Measurements from ENCODE around the gene MANSC4. TPM values are rescaled to one million over a fixed set of nuclear protein-coding genes. Genes with fewer than 3 reads are reported as not detected.

MANSC4 gene
- total RNA-seq, 4 donors from 2014 or later: not detected

DNA sequence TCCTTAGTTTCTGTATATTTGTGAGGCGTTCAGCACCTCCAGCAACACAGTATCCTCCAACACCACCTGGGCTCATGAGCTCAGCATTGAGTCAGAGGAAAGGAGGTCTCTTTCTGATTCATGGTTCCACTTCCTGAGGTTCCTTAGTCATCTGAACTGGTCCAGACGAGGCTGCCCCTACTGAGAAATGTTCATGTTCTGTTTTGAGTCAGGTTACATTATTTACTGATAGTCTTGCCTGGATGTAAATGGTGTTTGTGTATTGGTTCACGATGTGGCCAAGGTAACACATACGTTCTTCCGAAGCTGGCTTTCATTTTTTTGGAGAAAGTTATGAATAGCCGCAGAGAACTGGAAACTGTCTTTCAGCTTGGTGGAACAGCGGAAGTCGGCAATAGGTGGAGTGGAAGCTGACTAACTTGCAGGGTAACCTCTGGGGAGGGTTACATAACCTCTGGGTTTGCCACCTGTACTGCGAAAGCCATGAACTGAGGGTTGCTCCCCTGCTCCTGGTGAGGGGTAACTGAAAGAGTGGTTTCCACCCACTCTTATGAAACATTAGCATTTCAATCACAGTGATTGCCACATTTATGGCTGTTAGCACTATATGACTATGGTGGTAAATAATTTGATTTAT, 42.2 kb upstream of the MANSC4 start:
- no peak for DNase-seq
- TF ChIP-seq, protein P1, sequence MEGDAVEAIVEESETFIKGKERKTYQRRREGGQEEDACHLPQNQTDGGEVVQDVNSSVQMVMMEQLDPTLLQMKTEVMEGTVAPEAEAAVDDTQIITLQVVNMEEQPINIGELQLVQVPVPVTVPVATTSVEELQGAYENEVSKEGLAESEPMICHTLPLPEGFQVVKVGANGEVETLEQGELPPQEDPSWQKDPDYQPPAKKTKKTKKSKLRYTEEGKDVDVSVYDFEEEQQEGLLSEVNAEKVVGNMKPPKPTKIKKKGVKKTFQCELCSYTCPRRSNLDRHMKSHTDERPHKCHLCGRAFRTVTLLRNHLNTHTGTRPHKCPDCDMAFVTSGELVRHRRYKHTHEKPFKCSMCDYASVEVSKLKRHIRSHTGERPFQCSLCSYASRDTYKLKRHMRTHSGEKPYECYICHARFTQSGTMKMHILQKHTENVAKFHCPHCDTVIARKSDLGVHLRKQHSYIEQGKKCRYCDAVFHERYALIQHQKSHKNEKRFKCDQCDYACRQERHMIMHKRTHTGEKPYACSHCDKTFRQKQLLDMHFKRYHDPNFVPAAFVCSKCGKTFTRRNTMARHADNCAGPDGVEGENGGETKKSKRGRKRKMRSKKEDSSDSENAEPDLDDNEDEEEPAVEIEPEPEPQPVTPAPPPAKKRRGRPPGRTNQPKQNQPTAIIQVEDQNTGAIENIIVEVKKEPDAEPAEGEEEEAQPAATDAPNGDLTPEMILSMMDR (IDR thresholded peaks at IDR 0.05): no peak
- TF ChIP-seq POLR2A (IDR thresholded peaks at IDR 0.05): no peak
- intact Hi-C loops (cut with DNase I): no loop called here
- no peak overlapping the region for H3K4me3 ChIP-seq (replicated peaks in 1 of 3)
- no peaks in the 10 kb centered on the region for H3K4me1 ChIP-seq
- H3K27me3 ChIP-seq: no peaks in the 10 kb centered on the region
- H3K9me3 ChIP-seq: no peaks in the 10 kb centered on the region
- H3K36me3 ChIP-seq: no peaks in the 10 kb centered on the region
- 77 to 88% methylated on average over 9 of the region's 9 CpGs for WGBS, 2 donors
- no peak overlapping the region for H3K27ac ChIP-seq

DNA sequence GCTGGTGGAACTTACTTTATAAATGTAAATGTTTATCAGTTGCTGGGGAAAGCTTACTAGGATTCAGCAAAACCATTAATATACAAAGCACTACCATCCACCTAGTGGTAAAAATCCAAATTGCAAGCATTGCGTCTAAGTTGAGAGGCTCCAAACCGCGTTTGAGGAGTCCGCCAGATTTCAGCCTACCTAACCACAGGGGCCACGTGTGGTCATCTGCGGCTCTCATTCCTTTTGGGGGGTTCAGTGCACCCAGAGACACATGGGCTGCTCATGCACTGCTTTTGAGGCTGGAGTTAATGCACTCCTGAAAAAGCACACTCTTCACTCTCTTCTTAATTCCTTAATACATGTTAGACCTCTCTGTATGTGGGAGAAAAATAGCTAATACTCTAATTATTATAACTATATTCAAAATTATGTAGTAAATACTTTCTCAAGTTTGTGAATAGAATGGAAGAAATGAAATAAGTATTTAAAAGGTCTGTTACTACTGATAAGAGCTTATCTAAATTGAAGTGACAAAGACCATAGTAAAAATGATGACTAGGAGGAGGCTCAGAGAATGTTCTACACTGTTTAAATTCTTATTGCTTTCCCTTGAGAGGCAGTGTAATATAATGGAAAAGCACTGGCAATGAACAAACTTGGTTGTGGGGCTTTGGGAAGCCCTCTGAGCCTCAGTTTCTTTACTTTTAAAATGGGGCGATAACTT, 41.4 kb upstream of the MANSC4 start:
- Histone ChIP-seq H3K9me3 (no peaks in the 10 kb centered on the region), H3K27ac (no peak overlapping the region), H3K4me3 (replicated peaks in 1 of 3) (no peak overlapping the region), H3K36me3 (no peaks in the 10 kb centered on the region), H3K27me3 (no peaks in the 10 kb centered on the region), H3K4me1 (no peaks in the 10 kb centered on the region)
- intact Hi-C loops (cut with DNase I): no loop called here
- peak; percentile 13 to 22 for DNase-seq
- TF ChIP-seq POLR2A (IDR thresholded peaks at IDR 0.05): no peak
- TF ChIP-seq, protein P1 (IDR thresholded peaks at IDR 0.05): peak; percentile 34 to 81 (median 58)
- WGBS, 2 donors: 15 to 19% methylated on average over 7 of the region's 7 CpGs

DNA sequence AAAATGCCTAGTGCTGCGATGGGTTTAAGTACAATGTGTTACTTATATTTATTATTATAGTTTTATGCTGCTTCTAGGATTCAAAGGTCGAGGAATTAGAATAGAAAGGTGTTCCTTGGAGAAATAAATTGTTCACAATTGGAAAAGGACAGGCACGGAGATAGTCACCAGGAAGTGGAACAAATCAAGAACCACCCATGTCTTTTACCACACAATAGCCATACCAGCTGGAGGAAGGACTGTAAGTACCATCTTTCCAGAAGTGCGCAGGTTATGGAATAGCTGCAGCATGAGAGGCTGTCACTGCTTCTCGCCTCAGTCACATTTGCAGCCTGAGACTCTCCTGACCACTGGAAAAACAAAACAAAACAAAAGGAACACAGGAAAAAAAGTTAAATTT, 40.5 kb upstream of the MANSC4 start:
- intact Hi-C loops (cut with DNase I): no loop called here
- DNase-seq: no peak
- Histone ChIP-seq H3K27me3 (no peaks in the 10 kb centered on the region), H3K36me3 (no peaks in the 10 kb centered on the region), H3K4me3 (replicated peaks in 1 of 3) (no peak overlapping the region), H3K27ac (no peak overlapping the region), H3K4me1 (no peaks in the 10 kb centered on the region), H3K9me3 (no peaks in the 10 kb centered on the region)
- TF ChIP-seq, protein P1 (IDR thresholded peaks at IDR 0.05): no peak
- WGBS, 2 donors: 63 to 76% methylated on average over 5 of the region's 5 CpGs

DNA sequence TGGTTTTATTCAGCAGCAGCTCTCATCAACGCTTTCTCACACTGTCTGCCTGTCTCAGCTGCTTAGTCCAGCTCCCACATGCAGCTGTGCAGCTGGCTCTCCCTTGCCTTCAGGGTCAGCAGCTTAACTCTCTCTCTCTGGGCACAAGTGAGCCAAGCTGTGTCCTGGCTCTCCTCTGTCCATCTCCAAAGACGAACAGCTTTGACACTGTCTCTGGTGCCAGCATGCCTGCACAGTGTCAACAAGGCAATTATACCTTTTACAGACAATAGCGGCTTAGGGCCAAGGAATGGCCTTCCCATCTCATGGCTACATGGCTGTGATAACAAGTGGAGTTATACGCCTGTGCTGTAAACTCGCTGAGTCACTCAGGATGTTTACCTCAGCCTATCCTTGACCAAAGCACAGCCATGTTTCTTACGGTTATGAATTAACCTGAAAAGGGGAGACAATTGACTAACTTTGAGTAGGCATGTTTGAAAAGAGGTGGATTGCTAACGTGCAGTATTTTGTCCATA, 38.4 kb upstream of the MANSC4 start:
- no peak for DNase-seq
- H3K36me3 ChIP-seq: no peaks in the 10 kb centered on the region
- 80 to 82% methylated on average over 7 of the region's 7 CpGs for WGBS, 2 donors
- H3K27me3 ChIP-seq: no peaks in the 10 kb centered on the region
- no peaks in the 10 kb centered on the region for H3K9me3 ChIP-seq
- no peak overlapping the region for H3K27ac ChIP-seq
- intact Hi-C loops (cut with DNase I): loop anchor here (10.0 kb wide), 1 partner anchor 84 kb away; no protein-coding TSS in a partner anchor
- H3K4me3 ChIP-seq (replicated peaks in 1 of 3): no peak overlapping the region
- H3K4me1 ChIP-seq: no peaks in the 10 kb centered on the region
- TF ChIP-seq POLR2A (IDR thresholded peaks at IDR 0.05): no peak
- TF ChIP-seq, protein P1 (IDR thresholded peaks at IDR 0.05): no peak

DNA sequence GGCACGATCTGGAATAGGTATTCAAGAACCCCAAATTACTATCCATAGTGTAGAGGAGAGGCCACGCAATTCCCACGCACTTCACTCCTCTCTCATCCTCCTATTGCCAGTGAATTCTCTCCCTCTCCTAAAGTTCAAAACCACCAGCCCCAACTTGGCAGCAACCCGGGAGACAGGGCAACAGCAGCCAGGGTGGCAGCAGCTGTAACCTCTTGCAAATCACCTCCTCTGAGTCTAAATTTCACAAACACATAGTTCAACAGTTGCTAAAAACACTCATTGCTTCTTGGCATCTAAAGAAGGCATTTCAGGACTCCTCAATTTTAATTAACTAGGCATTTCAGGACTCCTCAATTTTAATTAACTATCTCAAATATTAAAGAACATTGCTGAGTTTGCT, 37.7 kb upstream of the MANSC4 start:
- Histone ChIP-seq H3K4me3 (replicated peaks in 1 of 3) (no peak overlapping the region), H3K36me3 (no peaks in the 10 kb centered on the region), H3K4me1 (no peaks in the 10 kb centered on the region), H3K27ac (no peak overlapping the region), H3K9me3 (no peaks in the 10 kb centered on the region), H3K27me3 (no peaks in the 10 kb centered on the region)
- intact Hi-C loops (cut with DNase I): loop anchor here (10.0 kb wide), 1 partner anchor 83 kb away; no protein-coding TSS in a partner anchor
- WGBS, 2 donors: 88% methylated on average over 4 of the region's 4 CpGs
- DNase-seq: no peak
- no peak for TF ChIP-seq POLR2A (IDR thresholded peaks at IDR 0.05)
- TF ChIP-seq, protein P1 (IDR thresholded peaks at IDR 0.05): no peak

Data from thyroid gland (tissue), 4 donors.